ENCODE results near the gene SRC.

GRCh38 chr20:37390503-37390890, 44.6 kb downstream of the SRC start:
- no peak for TF ChIP-seq CTCF (IDR thresholded peaks at IDR 0.05; ENCODE audit: low read length)
- no peak for TF ChIP-seq EZH2 (IDR thresholded peaks at IDR 0.05; ENCODE audit: borderline replicate concordance, low read length)

All from OCI-LY1 (cell line).